Right lung (tissue), 5 donors: ENCODE results near the gene CCDC149. TPM values are rescaled to one million over a fixed set of nuclear protein-coding genes. Genes with fewer than 3 reads are reported as not detected.

ENCODE experiments used
- DNase-seq, 2 donors: peaks; one replicate each; pipeline ENCODE4 v3.0.0-alpha.2; 2013
- polyA plus RNA-seq, 5 donors: library from polyadenylated mRNA; unstranded; fragments of 120-200 nt; gene quantifications; one replicate each; pipeline versions ENCODE4 v1.2.1 to v1.2.3, GENCODE V29; 2013; ENCODE audit warnings: inconsistent platforms in 1 of 5, low replicate concordance in 1 of 5; ENCODE audit not compliant: insufficient read length in 5 of 5, insufficient read depth in 1 of 5

The CCDC149 gene
- polyA plus RNA-seq, 5 donors: 18.4 to 22.9 (median 20.5) TPM

DNA sequence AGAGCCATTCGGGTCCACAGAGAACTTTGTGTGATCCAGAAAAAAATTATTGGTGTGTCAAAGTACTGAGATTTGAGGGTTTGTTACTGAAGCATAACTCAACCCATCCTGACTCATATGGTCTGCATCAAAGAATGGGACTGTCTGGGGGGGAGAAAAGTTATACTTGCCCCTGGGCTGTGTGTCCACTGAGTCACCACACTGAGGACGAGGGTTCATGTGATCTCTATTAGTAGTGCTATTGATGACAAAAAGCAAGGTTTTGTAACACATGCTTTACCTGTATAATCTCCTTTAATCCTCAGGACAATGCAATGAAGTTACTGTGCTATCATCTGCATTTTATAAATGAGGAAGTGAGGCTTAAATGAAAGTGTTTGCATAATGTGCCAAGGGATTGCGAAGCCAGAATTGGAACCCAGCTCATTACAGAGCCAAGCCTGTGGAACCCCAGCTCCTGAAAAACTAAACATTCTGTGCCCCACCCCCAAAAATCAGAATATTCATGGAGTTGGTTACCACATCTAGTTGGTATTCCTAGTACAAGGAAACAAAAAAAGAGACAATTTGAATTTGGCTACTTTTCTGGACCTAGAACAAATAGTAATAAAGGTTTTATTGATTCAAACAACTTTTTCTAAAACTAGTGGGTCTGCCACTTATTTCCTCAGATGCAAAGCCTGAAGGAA, 31.2 kb downstream of the CCDC149 start:
- no peak for DNase-seq

DNA sequence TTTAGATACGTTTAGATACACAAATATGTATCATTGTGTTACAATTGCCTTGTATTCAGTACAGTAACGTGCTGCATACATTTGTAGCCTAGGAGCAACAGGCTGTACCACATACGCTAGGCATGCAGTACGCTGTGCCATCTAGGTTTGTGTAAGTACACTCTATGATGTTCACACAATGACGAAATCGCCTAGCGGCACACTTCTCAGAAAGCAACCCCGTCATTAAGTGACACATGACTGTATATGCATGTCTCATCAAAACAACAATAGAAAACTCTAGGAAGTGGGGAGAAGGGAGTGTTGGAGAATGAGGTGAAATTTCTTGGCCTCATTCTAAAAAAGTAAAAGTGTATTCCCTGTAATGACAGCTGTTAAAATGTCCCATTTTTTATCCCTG, 32.7 kb downstream of the CCDC149 start:
- DNase-seq: no peak

DNA sequence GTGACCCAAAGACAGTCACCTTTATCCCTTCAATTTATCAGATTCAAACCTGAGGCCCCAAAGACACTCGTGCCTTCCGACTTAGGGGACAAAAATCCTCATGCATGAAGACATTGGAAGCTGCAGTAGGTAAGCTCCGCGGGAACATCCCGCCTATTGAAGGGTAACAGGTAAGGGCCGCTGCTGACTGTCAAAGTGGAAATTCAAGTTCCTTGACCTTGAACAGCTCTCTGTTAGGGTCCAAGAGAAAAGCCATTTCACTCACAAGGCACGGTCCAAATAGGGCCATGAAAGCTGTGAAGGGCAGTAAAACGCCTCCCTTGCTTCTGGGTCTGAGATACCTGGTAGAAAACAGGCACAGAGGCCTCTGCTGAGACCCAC, 34.2 kb downstream of the CCDC149 start:
- no peak for DNase-seq

DNA sequence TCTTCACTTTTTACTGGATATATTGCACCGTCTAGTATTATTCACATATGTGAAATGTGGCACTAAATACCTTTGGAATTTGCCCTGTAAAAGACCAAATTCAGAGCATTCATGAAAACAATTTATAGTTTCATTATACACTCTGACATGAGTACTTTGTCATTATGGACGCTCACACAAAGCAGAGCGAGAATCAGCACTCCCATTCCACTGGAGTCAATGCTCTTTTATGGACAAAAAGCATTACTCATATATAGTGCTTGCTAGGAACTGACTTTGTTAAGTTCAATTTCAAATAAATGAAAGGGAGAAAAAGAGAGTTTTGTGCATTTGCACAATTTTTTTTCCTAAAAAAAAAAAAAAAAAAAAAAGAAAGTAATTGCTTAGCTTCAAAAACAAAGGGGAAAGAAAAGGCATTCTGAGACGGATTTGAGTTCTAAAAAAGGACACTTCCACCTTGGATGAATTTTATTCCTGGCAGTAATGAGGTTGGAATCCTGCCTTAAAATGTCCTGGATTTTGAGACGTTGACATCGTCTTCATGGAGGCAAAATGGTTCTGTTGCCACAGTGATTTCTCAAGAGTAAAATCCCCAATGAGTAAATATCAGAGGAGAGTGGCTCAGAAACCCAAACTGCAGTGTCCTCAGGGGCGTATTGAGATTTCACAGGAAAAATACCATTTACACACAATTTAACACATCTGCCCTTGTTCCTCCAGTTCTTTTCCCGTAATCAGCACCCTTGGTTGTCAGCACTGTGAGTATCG, 34.8 kb downstream of the CCDC149 start:
- DNase-seq: no peak

DNA sequence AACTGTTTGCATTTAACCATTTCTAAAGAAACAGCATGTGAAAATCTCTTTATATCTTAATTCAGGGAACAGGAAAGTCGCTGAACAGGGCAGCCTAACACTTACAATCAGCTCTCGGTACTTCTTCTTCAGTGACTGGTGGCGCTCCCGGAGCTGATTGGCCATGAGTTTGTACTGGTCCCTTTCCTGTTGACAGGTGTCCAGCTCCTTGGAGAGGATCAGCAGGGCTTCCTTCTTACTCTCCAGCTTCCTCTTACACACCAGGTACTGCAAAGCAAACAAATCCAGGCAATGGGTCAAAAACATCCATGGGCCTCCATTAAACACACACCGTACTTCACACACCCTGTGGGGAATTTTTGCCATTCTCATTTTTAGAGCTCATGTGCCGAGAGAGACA, 36.4 kb downstream of the CCDC149 start:
- DNase-seq: no peak

DNA sequence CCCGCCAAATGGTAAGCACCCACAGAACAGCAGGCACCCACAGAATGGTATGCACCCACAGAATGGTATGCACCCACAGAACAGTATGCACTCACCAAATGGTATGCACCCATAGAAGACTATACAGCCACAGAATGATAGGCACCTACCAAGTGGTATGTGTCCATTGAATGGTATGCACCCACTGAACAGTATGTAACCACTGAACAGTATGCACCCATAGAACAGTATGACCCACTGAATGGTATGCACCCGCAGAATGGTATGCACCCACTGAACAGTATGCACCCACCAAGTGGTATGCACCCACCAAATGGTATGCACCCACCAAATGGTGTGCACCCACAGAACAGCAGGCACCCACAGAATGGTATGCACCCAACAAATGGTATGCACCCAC, 40.1 kb downstream of the CCDC149 start:
- DNase-seq: no peak

DNA sequence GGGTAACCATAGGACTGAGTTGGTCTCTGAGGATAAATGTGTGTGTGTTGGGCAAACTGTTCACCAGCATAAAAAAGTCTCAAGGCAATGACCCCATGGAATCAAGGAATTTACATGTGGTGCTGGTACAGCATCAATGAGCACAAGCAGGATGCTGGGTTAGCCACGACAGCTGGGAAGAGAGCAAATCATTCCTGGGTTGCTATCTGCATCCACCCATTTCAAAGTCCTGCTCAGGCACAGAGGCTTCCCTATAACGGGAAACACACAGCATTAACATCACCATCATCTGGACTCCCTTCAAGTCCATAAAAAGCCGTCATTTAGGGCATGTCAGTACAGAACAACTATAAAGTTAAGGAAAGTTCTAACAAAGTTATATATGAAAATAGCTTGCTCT, 41.6 kb downstream of the CCDC149 start:
- no peak for DNase-seq

DNA sequence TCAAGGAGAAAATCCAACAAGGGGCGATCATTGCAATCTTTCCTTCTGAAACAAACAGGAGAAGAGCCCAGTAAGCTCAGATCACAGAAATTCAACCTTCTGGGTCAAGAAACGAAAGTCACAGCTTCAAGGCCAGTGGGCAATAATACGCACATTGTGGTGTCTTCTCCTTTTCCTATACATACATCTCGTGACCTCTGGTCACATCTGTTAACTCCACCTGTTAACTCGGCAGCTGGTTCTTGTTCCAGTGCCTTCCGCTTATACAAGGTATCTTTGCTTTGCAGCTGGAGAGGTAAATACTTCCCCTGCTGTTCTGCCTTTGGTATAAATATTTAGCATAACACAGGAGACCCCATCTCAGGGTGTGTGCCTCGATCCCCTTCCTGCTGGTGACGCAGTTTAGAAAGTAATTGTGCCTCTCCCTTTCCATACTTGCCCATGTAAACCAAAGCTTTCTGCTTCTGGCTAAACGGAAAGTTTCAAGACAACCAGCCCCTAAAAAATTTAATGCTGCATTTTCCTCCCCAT, 45.0 kb downstream of the CCDC149 start:
- no peak for DNase-seq

DNA sequence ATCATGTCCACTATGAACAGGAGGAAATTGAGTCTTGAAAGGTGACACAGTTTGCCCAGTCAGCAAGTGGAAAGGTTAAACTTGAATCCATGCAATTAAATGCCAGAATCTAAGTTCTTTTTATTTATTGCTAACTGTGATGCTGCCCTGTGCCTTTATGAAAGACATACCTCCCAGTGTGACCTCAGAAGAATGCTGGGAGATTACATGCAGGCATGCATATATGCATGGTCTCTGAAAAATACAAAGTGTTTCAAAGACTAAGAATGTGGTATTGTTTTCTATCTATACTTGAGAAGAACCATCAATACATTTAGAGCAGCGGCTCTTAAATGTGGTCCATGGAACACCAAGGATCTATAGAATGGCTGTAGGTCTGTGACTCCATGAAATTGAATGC, 45.6 kb downstream of the CCDC149 start:
- no peak for DNase-seq

DNA sequence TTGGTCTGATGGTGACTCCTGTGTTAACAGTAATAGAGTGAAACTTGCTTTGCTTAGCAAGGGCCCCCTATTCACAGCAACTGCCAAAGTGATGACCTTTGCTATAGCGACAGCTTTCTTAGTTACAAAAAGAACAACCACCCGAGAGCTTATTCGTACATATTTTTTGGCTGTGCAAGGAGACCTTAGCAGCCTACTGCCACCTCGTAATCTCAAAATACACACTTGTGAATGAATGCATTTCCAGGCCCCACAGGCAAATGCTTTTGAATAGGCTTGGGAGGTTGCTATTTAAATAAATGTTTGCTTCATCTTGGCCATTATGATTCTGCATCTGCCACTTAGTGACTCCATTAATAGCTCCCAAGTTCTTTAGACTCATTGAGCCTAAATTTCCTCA, 47.4 kb downstream of the CCDC149 start:
- no peak for DNase-seq

DNA sequence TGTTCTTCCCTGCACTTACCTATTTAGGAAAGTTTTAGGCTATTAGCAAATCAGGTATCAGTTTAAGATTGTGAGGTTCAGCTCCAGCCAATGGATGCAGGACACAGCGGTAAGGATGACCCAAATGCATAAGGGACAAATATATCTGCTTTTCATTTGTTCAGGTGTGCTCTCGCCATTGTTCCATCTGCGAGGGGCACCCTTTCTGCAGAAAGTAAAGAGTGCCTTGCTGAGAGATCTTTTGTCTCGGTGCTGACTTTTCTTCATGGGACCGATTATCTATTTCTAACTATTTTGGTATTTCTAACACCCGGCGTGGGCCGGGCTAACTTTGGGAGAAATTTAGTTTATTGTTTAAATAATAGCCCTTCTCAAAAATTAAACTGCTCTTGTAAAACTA, 49.0 kb downstream of the CCDC149 start:
- DNase-seq: no peak

DNA sequence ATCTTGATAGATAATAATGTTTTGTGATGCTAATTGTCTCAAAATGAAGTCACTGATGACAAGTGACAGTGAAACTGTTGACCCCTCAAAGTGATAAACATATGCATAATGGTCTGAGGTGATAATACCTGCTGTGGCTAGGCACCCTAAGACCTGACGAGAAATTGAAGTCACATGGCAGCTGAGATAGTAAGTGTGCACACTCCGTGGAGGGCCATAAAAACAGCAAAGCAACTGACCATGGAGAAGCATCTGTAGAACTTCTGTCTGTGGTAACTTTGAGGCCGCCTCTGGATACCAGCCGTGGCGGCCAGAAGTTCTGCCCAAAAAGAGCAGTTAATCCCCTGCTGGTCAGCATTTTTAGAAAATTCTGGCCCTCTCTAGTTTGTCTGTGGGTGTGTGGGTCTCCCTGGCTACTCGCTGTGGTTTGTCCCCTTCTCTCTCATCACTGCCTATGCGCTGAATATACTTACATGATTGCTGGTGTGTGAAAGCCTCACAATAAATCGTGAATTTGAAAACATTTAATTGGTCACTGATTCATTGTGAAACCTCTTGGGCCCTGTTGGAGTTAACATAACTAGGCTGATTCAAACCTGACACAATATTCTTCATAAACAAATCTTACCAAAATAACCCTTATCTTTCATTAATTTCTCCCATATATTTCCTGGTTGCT, 50.6 kb downstream of the CCDC149 start:
- DNase-seq: no peak

DNA sequence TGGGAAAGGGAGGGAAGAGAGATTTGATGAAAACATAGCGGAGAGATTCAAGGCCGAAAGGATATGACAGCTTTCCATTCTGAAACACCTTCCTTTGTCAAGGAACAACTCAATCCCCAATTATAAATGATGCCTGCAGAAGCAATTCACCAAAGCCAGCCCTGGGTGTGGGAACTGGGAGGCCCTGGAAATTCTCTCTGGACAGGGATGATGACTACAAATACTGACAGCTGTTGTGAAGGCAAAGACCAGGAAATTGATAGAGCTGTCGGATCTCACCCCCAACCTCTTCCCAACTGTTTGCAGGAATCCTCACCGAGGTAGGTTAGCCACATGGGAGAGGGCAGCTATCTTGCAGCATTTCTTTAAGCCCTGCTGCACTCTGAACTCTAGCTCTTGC, 54.3 kb downstream of the CCDC149 start:
- no peak for DNase-seq

DNA sequence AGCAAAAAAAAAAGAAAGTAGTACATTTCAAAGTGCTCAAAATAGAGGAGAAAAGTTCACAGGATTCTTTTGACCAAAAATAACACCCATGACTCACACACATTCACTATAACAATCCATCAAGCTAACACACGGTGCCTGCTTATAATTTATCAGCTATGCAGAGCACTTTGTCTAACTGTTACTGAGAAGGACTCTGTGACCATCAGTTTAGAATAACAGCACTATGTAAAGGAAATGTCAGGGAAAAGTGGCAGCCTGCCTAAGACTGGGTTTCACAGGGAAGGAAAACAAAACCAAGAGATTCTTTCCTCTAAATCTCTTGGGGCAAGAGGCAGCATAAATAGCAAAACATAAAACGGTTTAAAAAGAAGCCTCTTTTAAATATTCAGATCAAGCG, 54.8 kb downstream of the CCDC149 start:
- DNase-seq: no peak

DNA sequence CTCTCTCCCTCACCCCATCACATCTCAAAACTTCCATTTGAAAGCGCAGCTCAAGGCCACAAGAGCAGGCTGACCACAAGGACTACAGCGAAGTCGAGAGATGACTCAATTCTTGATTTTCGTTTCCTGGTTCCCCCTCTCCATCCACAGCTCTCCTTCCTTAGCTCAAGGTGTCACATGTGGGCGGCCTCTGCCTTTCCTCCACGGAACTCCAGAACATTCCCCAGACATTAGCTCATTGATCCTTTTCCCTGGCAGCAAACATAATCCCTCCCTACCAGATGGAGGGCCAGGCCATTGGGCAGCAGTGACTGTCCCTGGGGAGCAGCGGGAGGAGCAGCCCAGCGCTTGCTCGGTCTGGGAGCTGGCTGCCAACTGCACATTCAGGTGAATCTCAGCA, 56.3 kb downstream of the CCDC149 start:
- no peak for DNase-seq

DNA sequence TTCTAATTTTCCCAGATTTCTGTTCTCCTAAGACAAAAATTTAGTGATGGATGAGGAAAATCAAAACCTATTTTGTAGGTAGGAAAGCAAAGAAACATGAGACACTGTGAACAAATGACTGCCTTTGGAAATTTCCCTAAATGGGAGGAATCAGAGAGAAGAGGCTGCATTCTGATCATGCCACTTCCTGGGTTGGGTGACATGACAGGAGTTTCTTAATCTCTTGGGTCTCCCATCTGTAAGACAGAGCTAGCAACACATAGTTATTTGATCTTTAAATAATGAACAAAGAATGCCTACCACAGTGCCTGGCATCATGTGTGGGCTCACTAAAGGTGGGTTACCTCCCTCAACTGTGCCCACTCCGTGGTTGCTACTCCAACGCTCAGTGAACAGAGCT, 57.1 kb downstream of the CCDC149 start:
- DNase-seq: no peak

DNA sequence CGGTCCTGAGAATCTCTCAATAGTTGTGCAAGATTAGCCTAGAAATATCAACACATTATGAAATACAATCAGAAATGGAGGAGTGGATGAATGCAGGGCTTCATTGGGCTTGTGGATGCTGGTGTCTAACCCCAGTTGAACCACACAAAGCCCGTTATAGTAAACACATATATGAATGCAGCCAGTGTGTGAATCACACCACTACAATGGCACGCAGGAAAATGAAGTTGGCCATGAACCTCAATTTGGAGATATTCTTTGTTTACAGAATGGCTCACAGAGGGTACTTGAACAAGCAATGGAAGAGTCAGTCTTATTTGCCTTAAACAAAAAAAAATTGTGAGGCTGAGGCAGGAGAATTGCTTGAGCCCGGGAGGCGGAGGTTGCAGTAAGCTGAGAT, 59.7 kb downstream of the CCDC149 start:
- DNase-seq: no peak

DNA sequence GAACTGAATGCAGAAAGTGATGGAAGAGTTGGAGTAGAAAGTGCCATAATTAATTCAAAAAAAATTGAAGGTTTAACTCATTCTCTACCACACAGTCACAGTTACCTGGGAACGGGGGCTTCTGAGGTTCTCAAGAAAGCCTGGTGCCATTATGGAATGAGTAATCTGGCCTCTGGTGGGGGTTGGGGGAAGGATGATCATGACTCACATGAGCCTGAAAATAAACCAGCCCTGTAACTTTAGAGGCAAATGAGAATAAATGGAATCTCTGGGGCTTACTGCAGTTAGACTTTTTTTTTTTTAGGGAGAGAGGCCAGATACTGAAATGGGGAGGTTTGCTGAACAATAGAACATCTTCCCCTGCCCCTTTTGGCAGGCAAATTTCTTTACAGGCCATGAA, 62.2 kb downstream of the CCDC149 start:
- no peak for DNase-seq

DNA sequence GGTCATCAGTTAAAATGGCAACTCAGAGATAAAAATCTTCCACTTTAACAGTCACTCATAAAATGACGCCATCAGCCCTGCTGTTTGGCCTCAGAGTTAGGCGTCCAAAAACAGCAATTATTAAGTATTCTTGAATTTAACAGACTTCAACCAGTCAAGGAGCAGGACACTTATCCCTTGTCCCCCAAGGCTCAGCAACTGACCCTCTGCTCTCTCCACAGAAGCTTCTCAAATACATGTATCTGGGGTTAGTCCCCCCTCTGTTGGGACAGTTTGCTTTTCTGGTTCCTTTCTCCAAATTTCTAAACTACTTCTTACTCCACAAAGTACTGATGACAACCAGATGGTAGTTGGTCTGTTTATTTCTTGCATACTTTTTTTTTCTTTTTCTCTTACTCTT, 63.1 kb downstream of the CCDC149 start:
- no peak for DNase-seq

DNA sequence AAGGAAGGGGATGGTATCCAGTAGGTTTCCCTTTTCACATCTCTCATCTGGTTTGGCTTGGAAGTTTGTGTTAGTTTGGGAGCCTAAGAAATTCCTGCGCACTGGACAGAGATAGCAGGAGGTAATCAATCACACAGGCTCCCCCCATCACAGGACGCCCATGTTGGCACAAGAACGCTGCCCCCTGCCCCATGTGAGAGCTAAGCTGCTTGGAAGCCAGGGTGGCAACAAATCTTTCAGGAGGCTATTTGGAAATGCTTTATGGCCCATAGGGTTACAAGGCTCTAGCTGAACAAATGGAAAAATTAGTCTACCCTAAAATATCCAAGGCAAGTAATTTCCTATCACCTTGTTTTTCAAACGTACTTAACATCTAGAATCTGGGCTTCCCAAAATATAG, 63.5 kb downstream of the CCDC149 start:
- no peak for DNase-seq

DNA sequence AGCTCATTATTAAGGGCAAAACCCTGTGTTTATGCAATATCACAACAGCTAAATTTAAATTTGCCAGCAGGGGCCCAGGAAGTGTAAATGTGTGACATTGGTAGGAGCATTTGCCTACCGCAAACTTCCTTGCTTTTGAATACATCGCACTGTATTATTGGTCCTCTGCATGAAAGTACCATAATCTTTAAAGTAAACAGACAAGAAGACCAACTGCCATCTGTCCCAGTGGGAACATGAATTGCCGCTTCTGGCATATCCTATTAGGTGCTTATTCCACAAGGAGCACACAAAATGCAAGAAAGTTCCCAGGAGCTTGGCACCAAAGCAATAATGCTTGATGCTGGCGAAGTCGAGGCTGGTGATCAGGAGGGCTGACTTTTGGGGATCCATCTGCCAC, 66.1 kb downstream of the CCDC149 start:
- no peak for DNase-seq

DNA sequence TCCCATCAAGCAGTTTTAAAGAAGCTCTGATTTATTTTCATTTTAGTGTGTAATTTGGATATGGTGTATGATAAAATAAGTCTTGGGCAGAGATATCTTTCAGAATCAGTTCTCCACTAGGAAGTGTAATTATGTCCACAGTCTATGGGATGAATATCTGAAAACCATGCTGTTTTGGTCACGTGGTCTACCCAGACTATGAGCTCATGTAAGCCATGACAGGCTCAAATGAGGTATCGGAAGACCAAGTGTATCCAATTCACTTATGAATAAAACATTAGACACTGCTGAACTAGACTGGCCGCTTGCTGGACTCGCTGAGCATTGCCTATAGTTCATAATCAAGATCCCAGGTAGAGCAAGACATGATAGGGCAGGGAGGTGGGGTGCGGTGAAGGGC, 66.9 kb downstream of the CCDC149 start:
- DNase-seq: no peak

DNA sequence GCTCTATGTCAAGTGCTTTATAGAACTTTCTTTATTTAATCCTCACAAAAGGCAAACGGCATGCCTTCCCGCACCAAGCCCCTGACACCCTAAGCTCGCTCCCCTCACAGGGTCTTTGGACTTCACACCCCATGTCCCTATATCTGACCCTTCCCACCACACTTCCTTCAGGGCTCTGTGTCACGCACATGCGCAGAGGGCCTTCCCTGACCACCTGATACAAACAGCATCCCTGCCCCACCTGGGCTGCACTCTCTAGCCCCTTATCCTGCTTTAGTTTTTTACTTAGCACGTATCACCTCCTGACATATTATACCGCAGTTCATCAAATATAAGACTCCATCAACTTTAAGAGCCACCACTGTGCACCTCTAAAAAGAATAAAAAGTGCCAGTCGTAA, 67.7 kb downstream of the CCDC149 start:
- DNase-seq: no peak
